Lower lobe of right lung (tissue), 2 donors: ENCODE results near the gene SDC4. TPM values are rescaled to one million over a fixed set of nuclear protein-coding genes. Genes with fewer than 3 reads are reported as not detected.

Experiments used
- ATAC-seq, 2 donors: fragments of 200-7000 bp; cut with Tn5 transposase; one replicate each; pipeline ENCODE4 v1.9.1; 2020 to 2022; ENCODE audit warnings: mild to moderate bottlenecking in 2 of 2, moderate library complexity in 2 of 2
- DNase-seq: peaks from one replicate; pipeline ENCODE4 v3.0.0-alpha.2; 2020
- H3K27ac ChIP-seq: fragments of 200-600 bp; one replicate; pipeline ENCODE4 v1.8.0; 2022
- H3K27me3 ChIP-seq: fragments of 200-600 bp; one replicate; pipeline ENCODE4 v1.8.0; 2022; ENCODE audit warnings: low read depth
- H3K36me3 ChIP-seq: fragments of 200-600 bp; one replicate; pipeline ENCODE4 v1.8.0; 2022; ENCODE audit warnings: mild to moderate bottlenecking
- H3K4me1 ChIP-seq: fragments of 200-600 bp; one replicate; pipeline ENCODE4 v1.8.0; 2022
- H3K4me3 ChIP-seq: fragments of 200-600 bp; one replicate; pipeline ENCODE4 v1.8.0; 2022; ENCODE audit warnings: mild to moderate bottlenecking
- H3K9me3 ChIP-seq: fragments of 200-600 bp; one replicate; pipeline ENCODE4 v1.8.0; 2022
- CTCF ChIP-seq: fragments of 200-600 bp; IDR thresholded peaks from one replicate; pipeline ENCODE4 v1.8.0; 2022; ENCODE audit warnings: antibody characterized with exemption, mild to moderate bottlenecking
- intact Hi-C: fragments of 100-400 bp; cut with DNase I; formaldehyde crosslinking; loops from one replicate; pipeline ENCODE4 v1.11.0; 2022
- total RNA-seq: library from RNA; stranded (reverse); fragmentation: NEBNext Ultra II Directional; extraction: Animal tissue kit (Norgen Biotek cat#: 25700); gene quantifications from one replicate; pipeline ENCODE4 v1.2.1, GENCODE V29; 2021
- donor health status: DM: no; HTN: yes; CAD: no; lungs with severe emphysema.

Gene SDC4
- total RNA-seq, 1 donor from 2014 or later: 259 TPM

- ATAC-seq (peak; percentile 29 to 35), DNase-seq (no peak)
- TF ChIP-seq CTCF: no peak
- H3K4me3 ChIP-seq: peak overlapping the region; percentile 82
- peaks cover 90% of the 10 kb centered on the region for H3K4me1 ChIP-seq
- peaks cover 24% of the 10 kb centered on the region for H3K36me3 ChIP-seq
- intact Hi-C loops: no loop called here
- no peaks in the 10 kb centered on the region for H3K27me3 ChIP-seq
- no peaks in the 10 kb centered on the region for H3K9me3 ChIP-seq
- peak overlapping the region; percentile 93 for H3K27ac ChIP-seq
These were observed 3.9 kb downstream of the SDC4 start for GRCh38 chr20:45344168-45344860.

- peaks cover 91% of the 10 kb centered on the region for H3K4me1 ChIP-seq
- intact Hi-C loops: no loop called here
- peak overlapping the region; percentile 82 for H3K4me3 ChIP-seq
- H3K36me3 ChIP-seq: peaks cover 26% of the 10 kb centered on the region
- no peak for DNase-seq
- no peak for TF ChIP-seq CTCF
- peak overlapping the region; percentile 93 for H3K27ac ChIP-seq
- no peak for ATAC-seq
- H3K27me3 ChIP-seq: no peaks in the 10 kb centered on the region
- H3K9me3 ChIP-seq: no peaks in the 10 kb centered on the region
These were observed 4.6 kb downstream of the SDC4 start for GRCh38 chr20:45343532-45344167.

DNA sequence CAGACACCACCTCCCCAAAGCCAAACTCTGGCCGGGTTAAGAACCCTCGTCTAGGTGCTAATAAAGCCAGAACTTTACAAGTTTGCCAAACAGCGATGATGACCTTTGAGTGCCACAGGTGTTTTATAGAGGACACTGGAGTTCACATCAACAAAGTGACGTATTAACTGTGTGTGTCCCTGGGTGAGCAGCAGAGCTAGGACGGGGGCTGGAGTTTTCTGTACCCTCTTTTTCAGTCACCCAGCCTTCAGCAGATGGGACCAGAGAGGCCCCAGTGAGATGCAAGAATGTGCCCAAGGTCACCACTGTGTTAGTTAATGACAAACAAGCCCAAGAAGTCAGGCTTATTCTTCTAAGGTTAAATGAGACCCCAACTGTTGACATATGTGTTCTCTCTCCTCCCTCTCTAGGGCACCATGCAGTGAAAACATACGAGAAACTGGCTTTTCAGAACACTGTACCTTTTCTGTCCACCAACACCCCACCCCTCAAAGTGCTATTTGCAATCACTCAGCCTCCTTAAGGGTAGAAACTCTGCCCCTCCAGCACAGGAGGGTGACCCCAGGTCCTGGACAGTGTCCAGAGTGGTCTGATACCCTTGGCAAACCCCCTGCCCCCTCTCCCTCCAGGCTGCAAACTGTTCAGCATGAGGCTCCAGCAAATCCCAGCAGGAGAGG, 5.2 kb downstream of the SDC4 start:
- Histone ChIP-seq H3K27me3 (no peaks in the 10 kb centered on the region), H3K9me3 (no peaks in the 10 kb centered on the region), H3K4me1 (peaks cover 94% of the 10 kb centered on the region), H3K36me3 (peaks cover 28% of the 10 kb centered on the region), H3K4me3 (peak overlapping the region; percentile 82), H3K27ac (peak overlapping the region; percentile 93)
- peak; percentile 3 to 6 for ATAC-seq
- peak; percentile 70 for DNase-seq
- TF ChIP-seq CTCF: no peak
- intact Hi-C loops: no loop called here

DNA sequence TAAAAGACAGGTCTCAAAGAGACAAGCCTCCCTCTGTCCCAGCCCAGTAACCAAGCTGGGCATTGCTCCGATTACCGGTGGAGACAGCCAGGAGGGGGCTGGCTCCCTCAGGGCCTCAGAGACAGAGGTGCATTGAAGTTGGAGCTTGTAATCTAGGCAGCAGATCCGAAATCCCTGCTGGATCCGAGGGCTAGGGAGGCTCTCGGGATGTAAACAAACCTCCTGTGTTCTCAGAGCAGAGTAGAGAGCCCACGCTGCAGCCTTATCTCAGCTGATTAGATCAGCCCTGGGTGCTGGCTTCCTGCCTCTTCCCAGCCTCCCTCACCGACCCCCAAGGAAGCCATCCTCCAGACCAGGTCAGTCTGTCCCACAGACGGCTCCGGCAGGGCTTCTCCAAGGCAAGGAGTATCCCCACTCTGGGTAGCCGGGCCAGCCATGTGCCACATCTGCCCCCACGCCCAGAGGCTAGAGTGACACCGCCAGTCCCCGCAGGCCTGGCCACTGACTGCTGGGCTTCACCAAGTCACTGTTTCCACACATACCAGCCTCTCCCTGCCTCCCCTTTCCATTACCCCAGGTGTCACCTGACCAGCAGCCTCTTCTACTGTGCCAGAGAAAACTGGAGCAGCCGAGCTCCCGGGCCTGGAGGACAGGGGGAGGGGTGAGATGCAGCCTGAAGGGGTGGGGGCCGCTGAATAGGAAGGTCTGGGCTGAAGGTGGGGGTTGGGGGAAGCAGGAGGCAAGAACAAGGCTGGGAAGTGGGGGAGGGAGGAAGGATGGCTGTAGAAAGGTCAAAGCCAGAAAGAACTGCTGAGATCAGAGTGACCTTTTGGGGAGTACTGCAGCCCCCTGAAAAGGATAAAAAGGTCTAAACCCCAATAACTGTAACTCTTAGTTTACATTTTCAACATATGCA, 6.0 kb downstream of the SDC4 start:
- H3K27me3 ChIP-seq: no peaks in the 10 kb centered on the region
- intact Hi-C loops: no loop called here
- peak overlapping the region; percentile 93 for H3K27ac ChIP-seq
- peak; percentile 74 for DNase-seq
- peaks cover 28% of the 10 kb centered on the region for H3K36me3 ChIP-seq
- TF ChIP-seq CTCF: no peak
- no peaks in the 10 kb centered on the region for H3K9me3 ChIP-seq
- H3K4me1 ChIP-seq: peaks cover 98% of the 10 kb centered on the region
- peak overlapping the region; percentile 82 for H3K4me3 ChIP-seq
- peak; percentile 19 to 30 for ATAC-seq

GRCh38 chr20:45341579-45341938, 6.7 kb downstream of the SDC4 start:
- Histone ChIP-seq H3K4me1 (peaks cover 98% of the 10 kb centered on the region), H3K27ac (peak overlapping the region; percentile 79), H3K27me3 (no peaks in the 10 kb centered on the region), H3K4me3 (peak overlapping the region; percentile 82), H3K9me3 (no peaks in the 10 kb centered on the region), H3K36me3 (peaks cover 28% of the 10 kb centered on the region)
- DNase-seq: no peak
- ATAC-seq: no peak
- no peak for TF ChIP-seq CTCF
- intact Hi-C loops: no loop called here
